Mesenchymal stem cell (in vitro differentiated cells and primary cell): ENCODE data around the gene PFKFB3.
"Not testable (repeated sequence)": the region's sequence is repeated elsewhere in the genome, so short reads cannot be mapped to it uniquely, and the experiment has no call there.

ENCODE experiments used
- DNase-seq: peaks from one replicate; pipeline ENCODE4 v3.0.0-alpha.2; 2013
- H2AFZ ChIP-seq: one replicate; pipeline ENCODE4 v1.6.1; 2013; ENCODE audit warnings: low read depth, mild to moderate bottlenecking, control low read depth, inconsistent platforms, low read length, moderate library complexity
- H2AK5ac ChIP-seq: 2 replicates; pipeline ENCODE4 v1.6.1; 2013; ENCODE audit warnings: low read length, moderate library complexity, mild to moderate bottlenecking, inconsistent platforms; ENCODE audit not compliant: severe bottlenecking
- H2BK120ac ChIP-seq: one replicate; pipeline ENCODE4 v1.6.1; 2013; ENCODE audit warnings: low read depth, mild to moderate bottlenecking, inconsistent platforms, low read length, moderate library complexity
- H2BK12ac ChIP-seq, 2 experiments: one replicate each; pipeline ENCODE4 v1.6.1; 2013; ENCODE audit warnings: inconsistent platforms in 2 of 2, low read length in 2 of 2, mild to moderate bottlenecking in 2 of 2, moderate library complexity in 2 of 2, control low read depth in 1 of 2
- H2BK15ac ChIP-seq: one replicate; pipeline ENCODE4 v1.6.1; 2013; ENCODE audit warnings: mild to moderate bottlenecking, low read depth, inconsistent platforms; ENCODE audit not compliant: poor library complexity, severe bottlenecking
- H2BK5ac ChIP-seq: 2 replicates; pipeline ENCODE4 v1.6.1; 2013; ENCODE audit warnings: low read depth, mild to moderate bottlenecking, low read length, control low read depth, inconsistent platforms; ENCODE audit not compliant: poor library complexity, severe bottlenecking
- H3K14ac ChIP-seq, 2 experiments: one replicate each; pipeline ENCODE4 v1.6.1; 2013; ENCODE audit warnings: inconsistent platforms in 2 of 2, low read length in 2 of 2, control low read depth in 1 of 2, mild to moderate bottlenecking in 1 of 2, moderate library complexity in 1 of 2
- H3K18ac ChIP-seq, 2 experiments: one replicate each; pipeline ENCODE4 v1.6.1; 2013; ENCODE audit warnings: inconsistent platforms in 2 of 2, low read length in 2 of 2, control low read depth in 1 of 2, low read depth in 1 of 2, mild to moderate bottlenecking in 1 of 2
- H3K23ac ChIP-seq, 2 experiments: one replicate each; pipeline ENCODE4 v1.6.1; 2013; ENCODE audit warnings: inconsistent platforms in 2 of 2, low read length in 2 of 2, mild to moderate bottlenecking in 2 of 2, moderate library complexity in 2 of 2, control low read depth in 1 of 2
- H3K27ac ChIP-seq: 2 replicates; pipeline ENCODE4 v1.5.1; 2013; ENCODE audit warnings: mild to moderate bottlenecking, moderate library complexity, low read length, control low read depth, inconsistent platforms; ENCODE audit not compliant: poor library complexity, severe bottlenecking
- H3K27me3 ChIP-seq, 2 experiments: 2 replicates each; pipeline versions ENCODE4 v1.6.1 to v1.7.0; 2013; ENCODE audit warnings: low read length in 2 of 2, mild to moderate bottlenecking in 2 of 2, moderate library complexity in 2 of 2, control low read depth in 1 of 2, inconsistent platforms in 1 of 2; ENCODE audit not compliant: control insufficient read depth in 1 of 2, insufficient read depth in 1 of 2
- H3K36me3 ChIP-seq, 2 experiments: 2 replicates each; pipeline versions ENCODE4 v1.6.1 to v1.7.0; 2013; ENCODE audit warnings: low read length in 2 of 2, control low read depth in 1 of 2, inconsistent platforms in 1 of 2, low read depth in 1 of 2, mild to moderate bottlenecking in 1 of 2; ENCODE audit not compliant: insufficient read depth in 2 of 2, control insufficient read depth in 1 of 2
- H3K4ac ChIP-seq, 2 experiments: one replicate each; pipeline ENCODE4 v1.6.1; 2013; ENCODE audit warnings: inconsistent platforms in 2 of 2, low read length in 2 of 2, mild to moderate bottlenecking in 2 of 2, moderate library complexity in 2 of 2, control low read depth in 1 of 2, low read depth in 1 of 2
- H3K4me1 ChIP-seq: 2 replicates; pipeline ENCODE4 v1.6.1; 2013; ENCODE audit warnings: low read depth, low read length, control low read depth; ENCODE audit not compliant: control insufficient read depth, insufficient read depth
- H3K4me2 ChIP-seq: 2 replicates; pipeline ENCODE4 v1.6.1; 2013; ENCODE audit warnings: low read length, mild to moderate bottlenecking, inconsistent platforms; ENCODE audit not compliant: poor library complexity, severe bottlenecking
- H3K4me3 ChIP-seq, 2 experiments: 2 replicates each; pipeline versions ENCODE4 v1.5.1 to v1.7.0; 2013; ENCODE audit warnings: low read length in 2 of 2, mild to moderate bottlenecking in 2 of 2, control low read depth in 1 of 2, low read depth in 1 of 2; ENCODE audit not compliant: insufficient read depth in 1 of 2
- H3K79me1 ChIP-seq: replicated peaks from 2 replicates; pipeline ENCODE4 v1.6.1; 2013; ENCODE audit warnings: mild to moderate bottlenecking, control low read depth, low read length, inconsistent platforms; ENCODE audit not compliant: poor library complexity, severe bottlenecking
- H3K9ac ChIP-seq: 2 replicates; pipeline ENCODE4 v1.7.0; 2013; ENCODE audit warnings: mild to moderate bottlenecking, low read length, moderate library complexity
- H3K9me3 ChIP-seq: 2 replicates; pipeline ENCODE4 v1.7.0; 2013; ENCODE audit warnings: mild to moderate bottlenecking, low read length; ENCODE audit not compliant: control insufficient read depth
- H4K8ac ChIP-seq: one replicate; pipeline ENCODE4 v1.6.1; 2013; ENCODE audit warnings: inconsistent platforms, mild to moderate bottlenecking, low read length, moderate library complexity
- H4K91ac ChIP-seq: one replicate; pipeline ENCODE4 v1.6.1; 2013; ENCODE audit warnings: mild to moderate bottlenecking, low read length, inconsistent platforms
- WGBS: methylation state at CpG from one replicate; pipeline ENCODE4 v1.1.7; 2013; ENCODE audit warnings: mixed read lengths; 5-methylcytosine and 5-hydroxymethylcytosine counted together

Gene PFKFB3

DNA sequence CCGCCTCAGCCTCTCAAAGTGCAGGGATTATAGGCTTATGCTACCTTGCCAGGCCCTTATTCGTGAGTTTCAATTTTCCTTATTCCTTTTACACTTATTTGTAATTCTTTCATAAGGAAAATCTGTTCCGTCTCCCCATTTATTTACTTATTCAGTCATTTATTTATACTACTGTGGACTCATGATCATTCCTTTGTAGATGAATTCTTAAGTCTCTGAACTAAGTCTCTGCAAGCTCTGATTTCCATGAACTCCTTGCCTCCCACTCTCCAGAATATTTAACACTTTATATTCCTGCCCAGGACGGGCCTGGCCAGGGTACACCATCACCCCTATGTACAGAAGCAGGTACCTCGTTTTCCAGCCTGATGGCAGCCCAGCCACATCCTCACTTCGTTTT lies 39.4 kb downstream of the PFKFB3 start:
- peaks cover 0 to 1% of the 10 kb centered on the region in 2 experiments for H3K36me3 ChIP-seq
- H3K4me1 ChIP-seq = peaks cover 3% of the 10 kb centered on the region
- peak; percentile 50 for DNase-seq
- H2BK15ac ChIP-seq = no peak overlapping the region
- H3K27ac ChIP-seq = no peak overlapping the region
- no peak overlapping the region for H3K23ac ChIP-seq
- peak overlapping the region; percentile 1 to 49 for H3K18ac ChIP-seq
- peak overlapping the region; percentile 19 to 95 for H3K4ac ChIP-seq
- H3K4me2 ChIP-seq = no peak overlapping the region
- H4K8ac ChIP-seq = peak overlapping the region; percentile 80
- no peak overlapping the region for H2AK5ac ChIP-seq
- H2BK120ac ChIP-seq = no peak overlapping the region
- H2AFZ ChIP-seq = no peak overlapping the region
- H3K14ac ChIP-seq = no peak overlapping the region
- H3K9ac ChIP-seq = no peak overlapping the region
- WGBS = 79% methylated on average over 6 of the region's 6 CpGs
- peaks cover 1% of the 10 kb centered on the region for H3K79me1 ChIP-seq
- no peaks in the 10 kb centered on the region for H3K9me3 ChIP-seq
- H3K4me3 ChIP-seq = no peak overlapping the region
- H3K27me3 ChIP-seq = no peaks in the 10 kb centered on the region
- H4K91ac ChIP-seq = peak overlapping the region; percentile 95
- H2BK12ac ChIP-seq = peak overlapping the region; percentile 23 to 28
- H2BK5ac ChIP-seq = no peak overlapping the region

DNA sequence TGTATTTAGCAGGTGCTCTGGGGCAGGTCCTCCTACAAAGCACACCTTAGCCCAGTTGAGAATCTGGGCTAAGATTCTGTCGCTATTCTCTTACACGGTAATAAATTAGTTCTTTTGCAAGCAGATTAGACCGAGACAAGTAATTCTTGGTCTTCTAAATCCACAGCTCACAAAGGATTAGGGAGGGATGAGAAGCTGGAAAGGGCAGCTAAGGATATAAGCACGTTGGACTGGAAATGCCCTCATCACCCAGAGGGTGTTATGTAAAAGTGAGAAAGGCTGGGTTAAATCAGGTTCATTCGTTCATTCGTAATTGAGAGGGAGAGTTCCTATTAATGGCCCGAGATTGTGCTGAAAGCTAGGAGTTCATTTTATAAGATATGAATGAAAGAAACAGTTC lies 41.8 kb downstream of the PFKFB3 start:
- Histone ChIP-seq H2BK120ac (no peak overlapping the region), H3K4me2 (no peak overlapping the region), H2BK15ac (no peak overlapping the region), H3K27ac (no peak overlapping the region), H3K4ac (no peak overlapping the region), H3K4me1 (peaks cover 3% of the 10 kb centered on the region), H3K27me3 (no peaks in the 10 kb centered on the region), H3K36me3 (no peaks in the 10 kb centered on the region), H3K4me3 (no peak overlapping the region), H4K91ac (no peak overlapping the region), H3K9ac (no peak overlapping the region), H2AFZ (no peak overlapping the region), H2BK12ac (no peak overlapping the region), H4K8ac (no peak overlapping the region), H2BK5ac (no peak overlapping the region), H3K18ac (no peak overlapping the region), H3K79me1 (no peaks in the 10 kb centered on the region), H3K14ac (no peak overlapping the region), H2AK5ac (no peak overlapping the region), H3K23ac (no peak overlapping the region), H3K9me3 (no peaks in the 10 kb centered on the region)
- WGBS = 95% methylated on average over 6 of the region's 7 CpGs
- DNase-seq = no peak

DNA sequence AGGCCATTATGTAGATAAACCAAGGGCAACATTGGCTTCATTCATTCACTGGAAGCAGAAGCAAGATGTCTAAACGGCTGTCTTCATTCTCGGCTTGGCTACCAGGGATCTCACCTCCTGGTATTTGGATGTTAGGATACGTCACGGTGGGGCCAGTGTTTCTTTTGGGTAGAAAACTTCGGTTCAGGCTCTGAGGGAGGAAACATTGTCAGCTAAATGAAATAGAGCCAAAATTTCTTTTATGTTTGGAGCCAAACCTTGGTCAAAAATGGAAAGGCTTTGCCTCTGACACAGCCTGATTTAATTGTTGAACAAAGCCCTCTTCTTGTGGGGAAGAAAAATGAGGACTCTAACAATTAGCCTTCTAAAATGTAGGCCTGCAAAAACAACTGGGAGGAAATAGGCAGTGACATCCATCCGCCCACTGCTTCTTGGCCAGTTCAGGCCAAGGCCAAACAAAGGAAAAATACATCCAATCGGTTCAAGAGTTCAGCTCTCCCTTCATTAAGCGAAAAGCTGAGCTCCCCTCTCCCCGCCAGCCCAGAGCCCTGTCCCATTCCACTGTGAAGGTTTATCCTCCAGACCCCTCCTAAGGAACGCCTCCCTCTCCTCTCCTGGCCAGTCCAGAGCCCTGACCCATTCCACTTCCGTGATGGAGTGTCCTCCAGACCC lies 44.4 kb downstream of the PFKFB3 start:
- H2AFZ ChIP-seq = no peak overlapping the region
- peak overlapping the region; percentile 42 for H4K8ac ChIP-seq
- H2BK12ac ChIP-seq = peak overlapping the region in 1 of 2 experiments; percentile 87
- no peak for DNase-seq
- H3K36me3 ChIP-seq = no peaks in the 10 kb centered on the region
- peak overlapping the region; percentile 31 for H2AK5ac ChIP-seq
- peak overlapping the region; percentile 74 for H4K91ac ChIP-seq
- WGBS = 89% methylated on average over 11 of the region's 11 CpGs
- H3K18ac ChIP-seq = peak overlapping the region in 1 of 2 experiments; percentile 50
- H3K79me1 ChIP-seq = no peaks in the 10 kb centered on the region
- H3K27ac ChIP-seq = no peak overlapping the region
- H3K4me1 ChIP-seq = no peaks in the 10 kb centered on the region
- H3K4ac ChIP-seq = no peak overlapping the region
- H3K14ac ChIP-seq = no peak overlapping the region
- H3K4me3 ChIP-seq = no peak overlapping the region
- H2BK15ac ChIP-seq = no peak overlapping the region
- H3K9me3 ChIP-seq = no peaks in the 10 kb centered on the region
- no peak overlapping the region for H3K4me2 ChIP-seq
- H3K27me3 ChIP-seq = no peaks in the 10 kb centered on the region
- H2BK120ac ChIP-seq = no peak overlapping the region
- H3K23ac ChIP-seq = no peak overlapping the region
- H2BK5ac ChIP-seq = no peak overlapping the region
- H3K9ac ChIP-seq = no peak overlapping the region

DNA sequence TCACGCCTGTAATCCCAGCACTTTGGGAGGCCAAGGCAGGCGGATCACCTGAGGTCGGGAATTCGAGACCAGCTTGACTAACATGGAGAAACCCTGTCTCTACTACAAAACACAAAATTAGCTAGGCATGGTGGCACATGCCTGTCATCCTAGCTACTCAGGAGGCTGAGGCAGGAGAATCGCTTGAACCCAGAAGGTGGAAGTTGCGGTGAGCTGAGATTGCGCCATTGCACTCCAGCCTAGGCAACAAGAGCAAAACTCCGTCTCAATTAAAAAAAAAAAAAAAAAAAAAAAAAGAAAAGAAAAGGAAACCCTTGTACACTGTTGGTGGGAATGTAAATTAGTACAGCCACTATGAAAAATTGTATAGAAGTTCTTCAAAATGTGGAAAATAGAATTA lies 46.2 kb downstream of the PFKFB3 start:
- H2BK120ac ChIP-seq, H3K9ac ChIP-seq, H3K79me1 ChIP-seq, H3K36me3 ChIP-seq, H3K27ac ChIP-seq, H3K4me3 ChIP-seq, H2AFZ ChIP-seq, H3K23ac ChIP-seq, H3K27me3 ChIP-seq, DNase-seq, H2AK5ac ChIP-seq, H3K4me2 ChIP-seq, H3K14ac ChIP-seq, H2BK15ac ChIP-seq, H4K91ac ChIP-seq, H3K18ac ChIP-seq, H3K4me1 ChIP-seq, H2BK5ac ChIP-seq, H4K8ac ChIP-seq, H2BK12ac ChIP-seq, H3K9me3 ChIP-seq, H3K4ac ChIP-seq: not testable (repeated sequence)
- 93% methylated on average over 5 of the region's 8 CpGs for WGBS
